Psoas muscle (tissue), 8 donors: ENCODE measurements around the gene HPCA. TPM values are rescaled to one million over a fixed set of nuclear protein-coding genes. Genes with fewer than 3 reads are reported as not detected.

Experiments used
- ATAC-seq, 4 donors: fragments of 200-7000 bp; cut with Tn5 transposase; one replicate each; pipeline ENCODE4 v1.9.1; 2020; ENCODE audit warnings: moderate library complexity in 3 of 4, mild to moderate bottlenecking in 2 of 4
- DNase-seq, 2 donors: peaks; one replicate each; pipeline ENCODE4 v3.0.0-alpha.2; 2020
- H3K27ac ChIP-seq: fragments of 200-600 bp; one replicate; pipeline ENCODE4 v1.8.0; 2022
- H3K27me3 ChIP-seq, 3 donors: fragments of 200-600 bp in 1 of 3; one replicate each; pipeline versions ENCODE4 v1.6.1 to v1.8.0; 2013 to 2022; ENCODE audit warnings: low read length in 2 of 3, mild to moderate bottlenecking in 2 of 3, moderate library complexity in 1 of 3; ENCODE audit not compliant: insufficient read depth in 3 of 3
- H3K36me3 ChIP-seq, 2 donors: fragments of 200-600 bp in 1 of 2; one replicate each; pipeline versions ENCODE4 v1.6.1 to v1.8.0; 2013 to 2022; ENCODE audit warnings: low read depth in 1 of 2, mild to moderate bottlenecking in 1 of 2, moderate library complexity in 1 of 2; ENCODE audit not compliant: insufficient read depth in 1 of 2
- H3K4me1 ChIP-seq: fragments of 200-600 bp; one replicate; pipeline ENCODE4 v1.8.0; 2022
- H3K4me3 ChIP-seq: fragments of 200-600 bp; one replicate; pipeline ENCODE4 v1.8.0; 2022; ENCODE audit warnings: mild to moderate bottlenecking
- H3K9me3 ChIP-seq: fragments of 200-600 bp; one replicate; pipeline ENCODE4 v1.8.0; 2022
- CTCF ChIP-seq: fragments of 200-600 bp; IDR thresholded peaks from one replicate; pipeline ENCODE4 v1.8.0; 2022; ENCODE audit warnings: antibody characterized with exemption
- WGBS, 3 donors: extraction: QIAGEN DNeasy Blood & Tissue Kit; methylation state at CpG; one replicate each; pipeline versions ENCODE4 v1.1.6 to v1.1.7; 2013; 5-methylcytosine and 5-hydroxymethylcytosine counted together
- intact Hi-C, 2 donors: fragments of 100-400 bp; cut with DNase I; formaldehyde crosslinking; loops; one replicate each; pipeline versions ENCODE4 v1.11.0 to v1.14.2; 2022
- polyA plus RNA-seq, 3 donors: library from polyadenylated mRNA; stranded (reverse); fragments of 200-250 nt; gene quantifications; one replicate each; pipeline ENCODE4 v1.2.3, GENCODE V29; 2013
- total RNA-seq, 4 donors: library from RNA; stranded (reverse); fragmentation: NEBNext Ultra II Directional in 2 of 4; extraction: Animal tissue kit (Norgen Biotek cat#: 25700) in 2 of 4; gene quantifications; one replicate each; pipeline versions ENCODE4 v1.2.1 to v1.2.4, GENCODE V29; 2021 to 2023
- donor health status: healthy with polysubstance abuse.
- donor health status: DM: no; HTN: no; CAD: no; lungs with moderate emphysema.
- donor health status: Bipolar disorder and iron deficiency.
- donor health status: healthy.
- donor health status: DM: yes; HTN: yes; CAD: no.
- donor health status: DM: no; HTN: no; CAD: no.
- donor health status: DM: no; HTN: no; CAD: no.
- donor health status: DM: yes; HTN: yes; CAD: no.

The HPCA gene
- total and polyA plus RNA-seq, 7 donors, result 0.22 TPM; not detected in 6

- DNase-seq (no peak), ATAC-seq (no peak)
- Histone ChIP-seq H3K4me1 (peaks cover 23% of the 10 kb centered on the region), H3K4me3 (no peak overlapping the region), H3K27me3 (no peaks in the 10 kb centered on the region), H3K27ac (no peak overlapping the region), H3K9me3 (no peaks in the 10 kb centered on the region), H3K36me3 (peaks cover 0 to 15% of the 10 kb centered on the region in 2 donors)
- WGBS, 3 donors, result 85 to 91% (median 86%) methylated on average over 5 of the region's 5 CpGs
- intact Hi-C loops, result no loop called here
- no peak for TF ChIP-seq CTCF
These were observed 19.1 kb upstream of the HPCA start for GRCh38 chr1:32867151-32867550.

- H3K9me3 ChIP-seq, result no peaks in the 10 kb centered on the region
- H3K4me1 ChIP-seq, result peaks cover 20% of the 10 kb centered on the region
- ATAC-seq (no peak), DNase-seq (no peak)
- no peaks in the 10 kb centered on the region for H3K27me3 ChIP-seq
- TF ChIP-seq CTCF, result no peak
- intact Hi-C loops, result no loop called here
- no peak overlapping the region for H3K4me3 ChIP-seq
- 93 to 96% (median 93%) methylated on average over 7 of the region's 7 CpGs for WGBS, 3 donors
- peaks cover 0 to 10% of the 10 kb centered on the region in 2 donors for H3K36me3 ChIP-seq
- H3K27ac ChIP-seq, result no peak overlapping the region
These were observed 18.6 kb upstream of the HPCA start for GRCh38 chr1:32867671-32868070.

GRCh38 chr1:32868085-32868484 is 18.2 kb upstream of the HPCA start:
- no peak overlapping the region for H3K4me3 ChIP-seq
- TF ChIP-seq CTCF, result no peak
- H3K9me3 ChIP-seq, result no peaks in the 10 kb centered on the region
- H3K4me1 ChIP-seq, result peaks cover 20% of the 10 kb centered on the region
- H3K36me3 ChIP-seq, result peaks cover 0 to 5% of the 10 kb centered on the region in 2 donors
- DNase-seq, result no peak
- H3K27ac ChIP-seq, result no peak overlapping the region
- 91 to 95% (median 93%) methylated on average over 13 of the region's 13 CpGs for WGBS, 3 donors
- no peak for ATAC-seq
- no peaks in the 10 kb centered on the region for H3K27me3 ChIP-seq
- intact Hi-C loops, result no loop called here

GRCh38 chr1:32868806-32869455 is 17.4 kb upstream of the HPCA start:
- no peak overlapping the region for H3K4me3 ChIP-seq
- 89 to 98% (median 96%) methylated on average over 9 of the region's 9 CpGs for WGBS, 3 donors
- TF ChIP-seq CTCF, result no peak
- H3K4me1 ChIP-seq, result peaks cover 20% of the 10 kb centered on the region
- H3K27me3 ChIP-seq, result no peaks in the 10 kb centered on the region
- intact Hi-C loops, result no loop called here
- H3K27ac ChIP-seq, result peak overlapping the region; percentile 69
- DNase-seq (no peak), ATAC-seq (no peak)
- H3K9me3 ChIP-seq, result no peaks in the 10 kb centered on the region
- no peaks in the 10 kb centered on the region for H3K36me3 ChIP-seq
